Activated CD4-positive, alpha-beta T cell treated with anti-CD3 and anti-CD28 coated beads, Interleukin-2, amount 50 U/mL, for 1 hour (primary cell): ENCODE measurements around the gene LGR5.
"Not testable (repeated sequence)": the region's sequence is repeated elsewhere in the genome, so short reads cannot be mapped to it uniquely, and the experiment has no call there.

Source experiments
- DNase-seq: peaks from one replicate; pipeline ENCODE4 v3.0.0-alpha.2; 2020

LGR5 gene

GRCh38 chr12:71475280-71475679 lies 35.7 kb downstream of the LGR5 start:
- DNase-seq, result no peak

- no peak for DNase-seq
Measured at GRCh38 chr12:71476513-71476912, 36.9 kb downstream of the LGR5 start.

- DNase-seq, result no peak
Measured at GRCh38 chr12:71477609-71478008, 38.0 kb downstream of the LGR5 start.

GRCh38 chr12:71478270-71478669 lies 38.7 kb downstream of the LGR5 start:
- no peak for DNase-seq

- no peak for DNase-seq
Measured at GRCh38 chr12:71484272-71484905, 44.8 kb downstream of the LGR5 start.

GRCh38 chr12:71490844-71491243 lies 51.2 kb downstream of the LGR5 start:
- not testable (repeated sequence) for DNase-seq

- DNase-seq, result no peak
Measured at GRCh38 chr12:71492604-71493003, 53.0 kb downstream of the LGR5 start.

GRCh38 chr12:71499834-71500233 lies 60.2 kb downstream of the LGR5 start:
- no peak for DNase-seq

- DNase-seq, result no peak
Measured at GRCh38 chr12:71503579-71504391, 64.2 kb downstream of the LGR5 start.

- DNase-seq, result no peak
Measured at GRCh38 chr12:71504476-71504875, 64.9 kb downstream of the LGR5 start.

GRCh38 chr12:71509705-71510104 lies 70.1 kb downstream of the LGR5 start:
- no peak for DNase-seq

- DNase-seq, result no peak
Measured at GRCh38 chr12:71517145-71517846, 77.7 kb downstream of the LGR5 start.

GRCh38 chr12:71521125-71521524 lies 81.5 kb downstream of the LGR5 start:
- no peak for DNase-seq

GRCh38 chr12:71524626-71525025 lies 85.0 kb downstream of the LGR5 start:
- DNase-seq, result no peak

- DNase-seq, result no peak
Measured at GRCh38 chr12:71533703-71534102, 94.1 kb downstream of the LGR5 start.

GRCh38 chr12:71536279-71536938 lies 96.8 kb downstream of the LGR5 start:
- DNase-seq, result no peak

- no peak for DNase-seq
Measured at GRCh38 chr12:71536939-71537622, 97.5 kb downstream of the LGR5 start.

- DNase-seq, result no peak
Measured at GRCh38 chr12:71538807-71539206, 99.2 kb downstream of the LGR5 start.

GRCh38 chr12:71541583-71541982 lies 102.0 kb downstream of the LGR5 start:
- no peak for DNase-seq

GRCh38 chr12:71546322-71546861 lies 106.8 kb downstream of the LGR5 start:
- no peak for DNase-seq

GRCh38 chr12:71548893-71549292 lies 109.3 kb downstream of the LGR5 start:
- DNase-seq, result no peak

GRCh38 chr12:71551529-71551928 lies 111.9 kb downstream of the LGR5 start:
- DNase-seq, result no peak
